ENCODE results near the gene SHISAL1. TPM values are rescaled to one million over a fixed set of nuclear protein-coding genes. Genes with fewer than 3 reads are reported as not detected.

The SHISAL1 gene
- total and polyA plus RNA-seq, 10 of the 15 experiments (the other 5 are each of a cell fraction or from before 2014, with no cell fraction given), result not detected

GRCh38 chr22:44225812-44226211 lies 86.9 kb downstream of the SHISAL1 start:
- ChIA-PET RAD21 (ENCODE audit: unreplicated experiment) (no interaction called here), CTCF (no interaction called here), POLR2A (no interaction called here), SMC1A (ENCODE audit: uncharacterized antibody, unreplicated experiment) (no interaction called here)
- no peaks in the 10 kb centered on the region; the same call in 2 of the 3 replicates for H3K9me3 ChIP-seq (replicated peaks; ENCODE audit: control insufficient read depth, insufficient read depth, low read length)
- FAIRE-seq (no peak), ATAC-seq (no peak), DNase-seq (ENCODE audit: low read depth, low spot score) (no peak)
- intact Hi-C loops (cut with micrococcal nuclease; ENCODE audit: unreplicated experiment) (no loop called here), in situ Hi-C loops (cut with MboI) (no loop called here)
- TF ChIP-seq RAD21 (IDR thresholded peaks at IDR 0.05; ENCODE audit: insufficient read depth, low read depth, low read length) (no peak), ZNF24 (IDR thresholded peaks at IDR 0.05) (no peak), PML (IDR thresholded peaks at IDR 0.05; ENCODE audit: low read length) (no peak), E2F4 (IDR thresholded peaks at IDR 0.05; ENCODE audit: low read depth, low read length) (no peak), ZSCAN29 (IDR thresholded peaks at IDR 0.05) (no peak), FOXM1 (IDR thresholded peaks at IDR 0.05; ENCODE audit: low read depth, low read length) (no peak), ZNF687 (IDR thresholded peaks at IDR 0.05) (no peak), ZNF622 (IDR thresholded peaks at IDR 0.05) (no peak), RAD51 (IDR thresholded peaks at IDR 0.05) (no peak), ZBTB33 (IDR thresholded peaks at IDR 0.05) (no peak), SP1 (IDR thresholded peaks at IDR 0.05; ENCODE audit: low read depth, low read length) (no peak), WRNIP1 (IDR thresholded peaks at IDR 0.05; ENCODE audit: borderline replicate concordance, low read depth, low read length) (no peak), CHD1 (IDR thresholded peaks at IDR 0.05; ENCODE audit: low read depth, low read length) (no peak), ZNF207 (IDR thresholded peaks at IDR 0.05; ENCODE audit: borderline replicate concordance) (no peak), BCLAF1 (IDR thresholded peaks at IDR 0.05) (no peak), POLR2AphosphoS5 (IDR thresholded peaks at IDR 0.05; ENCODE audit: low read length) (no peak)
- no peak overlapping the region for H3K27ac ChIP-seq (ENCODE audit: control insufficient read depth, insufficient read depth)
- H3K9ac ChIP-seq (ENCODE audit: control insufficient read depth, insufficient read depth, low read length), result no peak overlapping the region
- no peak overlapping the region for H3K4me2 ChIP-seq (ENCODE audit: control insufficient read depth, insufficient read depth)
- H3K4me1 ChIP-seq (ENCODE audit: control insufficient read depth, insufficient read depth, low read length), result no peaks in the 10 kb centered on the region
- no peak overlapping the region for H3K4me3 ChIP-seq
- no peak overlapping the region for H2AFZ ChIP-seq (ENCODE audit: control insufficient read depth, low read depth, low read length)
- H4K20me1 ChIP-seq (ENCODE audit: control insufficient read depth, insufficient read depth), result no peaks in the 10 kb centered on the region
- WGBS (ENCODE audit: insufficient coverage, insufficient replicate concordance, low lambda C conversion rate, missing lambda C conversion rate), result 26% methylated on average over 8 of the region's 8 CpGs
- no TSS peak for BruUV-seq (replicated peaks)
- H3K27me3 ChIP-seq (replicated peaks in 1 of 2; ENCODE audit: control insufficient read depth in 2 of 2, insufficient read depth in 2 of 2, low read length in 1 of 2), result no peaks in the 10 kb centered on the region; a peak in 1 of 4 replicates
- no peaks in the 10 kb centered on the region for H3K36me3 ChIP-seq (ENCODE audit: control insufficient read depth in 2 of 2, insufficient read depth in 2 of 2, low read length in 1 of 2)
- no peaks in the 10 kb centered on the region for H3K79me2 ChIP-seq (ENCODE audit: control insufficient read depth, insufficient read depth, low read length)

Measured in GM12878 (cell line).